GM21529 (cell line): ENCODE measurements around the gene KRTAP10-8.
"Not testable (repeated sequence)": the region's sequence is repeated elsewhere in the genome, so short reads cannot be mapped to it uniquely, and the experiment has no call there.

Experiments
- ATAC-seq: cut with Tn5 transposase; IDR thresholded peaks from one replicate; pipeline ENCODE4 v1.9.1; 2021; ENCODE audit not compliant: unreplicated experiment

Gene KRTAP10-8

DNA sequence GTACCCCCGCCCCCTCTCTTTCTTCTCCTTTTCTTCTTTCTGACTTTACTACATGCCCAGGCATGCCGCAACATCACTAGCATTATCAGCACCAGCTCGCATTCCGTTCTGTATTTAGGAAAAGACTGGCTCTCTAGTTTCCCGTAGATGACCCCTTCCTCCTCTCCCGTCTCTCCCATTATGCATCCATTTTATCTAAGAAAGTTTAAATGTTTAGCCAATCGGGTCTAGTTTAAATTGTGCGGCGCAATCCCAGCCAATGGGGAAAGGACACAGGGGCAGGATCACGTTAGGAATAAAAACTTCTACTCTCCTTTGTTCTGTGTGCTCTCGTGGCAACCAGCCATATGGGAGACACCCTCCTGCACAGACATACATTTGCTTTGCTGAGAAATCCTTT, 13.8 kb upstream of the KRTAP10-8 start:
- no peak for ATAC-seq

DNA sequence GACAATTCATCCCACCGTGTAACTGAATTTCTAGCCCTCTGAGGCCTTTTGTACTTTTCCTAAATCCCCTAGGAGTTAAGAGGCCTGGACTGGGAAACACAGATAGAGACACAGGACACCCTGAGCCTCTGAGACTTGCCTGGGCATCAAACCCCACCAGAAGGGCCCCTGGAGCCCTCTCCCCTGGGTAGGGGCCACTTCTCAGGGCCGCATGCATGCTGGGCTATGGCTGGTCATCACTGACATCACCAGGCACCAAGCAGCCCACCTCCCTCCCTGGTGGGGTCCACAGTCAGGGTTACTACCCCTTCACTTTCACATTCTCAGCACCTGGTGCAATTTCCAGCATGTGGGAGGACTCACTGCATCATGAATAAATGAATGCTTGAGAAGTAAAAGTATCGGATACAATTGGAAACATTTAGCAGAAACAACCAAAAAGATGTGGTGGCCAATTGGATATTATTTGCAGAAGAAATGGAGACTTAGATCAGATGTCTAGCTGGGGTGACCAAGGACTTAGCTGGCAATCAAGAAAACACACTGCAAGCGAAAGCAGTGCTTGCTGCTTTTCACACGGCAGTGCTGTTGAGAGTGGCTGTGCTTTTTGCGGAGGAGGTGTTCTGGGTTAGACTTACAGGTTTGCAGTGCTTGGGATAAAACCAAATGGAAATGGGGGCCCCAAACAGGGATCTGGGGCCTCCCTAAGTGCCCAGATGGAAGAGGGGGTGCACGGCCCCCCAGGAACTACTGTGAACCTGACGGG, 12.4 kb upstream of the KRTAP10-8 start:
- ATAC-seq: no peak

DNA sequence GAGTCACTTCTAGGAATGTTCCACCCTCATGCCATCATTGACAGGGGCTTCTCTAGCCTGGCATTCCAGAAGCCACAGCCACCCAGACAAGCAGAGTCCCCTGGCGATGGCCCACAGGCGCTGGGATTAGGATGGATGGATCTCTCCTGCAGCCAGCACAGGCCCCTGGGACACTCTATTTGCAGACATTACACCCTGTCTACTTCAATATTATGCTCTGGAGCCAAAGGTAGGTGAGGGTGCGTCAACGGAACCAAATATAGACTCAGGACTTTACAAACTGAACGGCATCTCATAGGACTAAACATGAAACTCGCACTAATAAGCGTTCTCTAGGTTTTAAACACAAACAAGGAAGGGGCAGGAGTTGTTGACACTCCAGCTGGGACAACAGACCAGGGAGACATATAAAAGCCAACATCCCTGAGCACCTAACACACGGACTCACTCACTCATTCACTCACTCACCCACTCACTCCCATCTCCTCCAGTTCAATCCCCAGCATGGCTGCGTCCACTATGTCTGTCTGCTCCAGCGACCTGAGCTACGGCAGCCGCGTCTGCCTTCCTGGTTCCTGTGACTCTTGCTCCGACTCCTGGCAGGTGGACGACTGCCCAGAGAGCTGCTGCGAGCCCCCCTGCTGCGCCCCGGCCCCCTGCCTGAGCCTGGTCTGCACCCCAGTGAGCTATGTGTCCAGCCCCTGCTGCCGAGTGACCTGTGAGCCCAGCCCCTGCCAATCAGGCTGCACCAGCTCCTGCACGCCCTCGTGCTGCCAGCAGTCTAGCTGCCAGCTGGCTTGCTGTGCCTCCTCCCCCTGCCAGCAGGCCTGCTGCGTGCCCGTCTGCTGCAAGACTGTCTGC, 11.5 kb upstream of the KRTAP10-8 start, which contains the start of gene KRTAP10-7:
TSS of gene KRTAP10-7 (plus strand) at position 480 of the 861 bp plus-strand sequence. CDS start at position 505, 25 bp downstream.
- not testable (repeated sequence) for ATAC-seq

DNA sequence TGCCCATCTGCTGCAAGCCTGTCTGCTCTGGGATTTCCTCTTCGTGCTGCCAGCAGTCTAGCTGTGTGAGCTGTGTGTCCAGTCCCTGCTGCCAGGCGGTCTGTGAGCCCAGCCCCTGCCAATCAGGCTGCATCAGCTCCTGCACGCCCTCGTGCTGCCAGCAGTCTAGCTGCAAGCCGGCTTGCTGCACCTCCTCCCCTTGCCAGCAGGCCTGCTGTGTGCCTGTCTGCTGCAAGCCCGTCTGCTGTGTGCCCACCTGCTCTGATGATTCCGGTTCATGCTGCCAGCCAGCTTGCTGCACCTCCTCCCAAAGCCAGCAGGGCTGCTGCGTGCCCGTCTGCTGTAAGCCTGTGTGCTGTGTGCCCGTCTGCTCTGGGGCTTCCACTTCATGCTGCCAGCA, 10.8 kb upstream of the KRTAP10-8 start:
- not testable (repeated sequence) for ATAC-seq

DNA sequence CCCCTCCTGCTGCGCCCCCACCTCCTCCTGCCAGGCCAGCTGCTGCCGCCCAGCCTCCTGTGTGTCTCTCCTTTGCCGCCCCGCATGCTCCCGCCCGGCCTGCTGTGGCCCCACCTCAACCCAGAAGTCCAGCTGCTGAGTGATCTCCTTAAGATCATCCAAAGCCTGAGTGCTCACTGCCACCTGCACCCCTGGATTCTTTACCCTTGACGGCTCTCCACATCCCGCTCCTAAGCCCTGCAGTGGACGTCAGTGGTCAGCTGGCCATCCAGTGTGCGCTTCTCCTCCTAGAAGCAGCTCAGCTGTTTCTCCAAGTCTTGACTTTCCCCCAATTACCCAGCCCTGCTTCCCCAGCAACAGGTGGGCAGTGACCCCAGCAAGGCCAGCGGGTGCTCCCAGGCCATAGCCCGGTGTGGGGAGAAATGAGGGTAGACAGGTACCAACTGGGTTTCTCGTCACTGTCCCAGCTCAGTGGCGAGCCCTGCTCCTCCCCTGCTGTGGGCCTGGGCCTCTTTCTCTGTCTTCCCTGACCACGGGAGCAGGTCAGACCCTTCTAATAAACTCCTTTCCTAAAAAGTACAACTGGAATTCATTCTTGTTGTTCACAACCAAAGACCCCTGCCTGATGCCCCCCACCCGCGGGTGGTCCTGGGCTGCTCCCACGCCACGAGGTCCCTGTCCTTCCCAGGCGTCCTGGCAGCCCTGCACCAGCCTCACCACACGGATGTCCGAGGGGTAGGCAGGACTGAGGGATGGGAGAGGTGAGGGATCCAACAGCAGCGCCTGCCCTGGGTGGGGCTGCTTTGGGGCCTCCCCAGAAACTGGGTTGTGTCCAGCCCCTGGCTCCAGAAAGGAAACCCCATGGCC, 10.1 kb upstream of the KRTAP10-8 start:
- ATAC-seq: no peak

- ATAC-seq: no peak
Measured at GRCh38 chr21:44602463-44602850, 9.4 kb upstream of the KRTAP10-8 start.

DNA sequence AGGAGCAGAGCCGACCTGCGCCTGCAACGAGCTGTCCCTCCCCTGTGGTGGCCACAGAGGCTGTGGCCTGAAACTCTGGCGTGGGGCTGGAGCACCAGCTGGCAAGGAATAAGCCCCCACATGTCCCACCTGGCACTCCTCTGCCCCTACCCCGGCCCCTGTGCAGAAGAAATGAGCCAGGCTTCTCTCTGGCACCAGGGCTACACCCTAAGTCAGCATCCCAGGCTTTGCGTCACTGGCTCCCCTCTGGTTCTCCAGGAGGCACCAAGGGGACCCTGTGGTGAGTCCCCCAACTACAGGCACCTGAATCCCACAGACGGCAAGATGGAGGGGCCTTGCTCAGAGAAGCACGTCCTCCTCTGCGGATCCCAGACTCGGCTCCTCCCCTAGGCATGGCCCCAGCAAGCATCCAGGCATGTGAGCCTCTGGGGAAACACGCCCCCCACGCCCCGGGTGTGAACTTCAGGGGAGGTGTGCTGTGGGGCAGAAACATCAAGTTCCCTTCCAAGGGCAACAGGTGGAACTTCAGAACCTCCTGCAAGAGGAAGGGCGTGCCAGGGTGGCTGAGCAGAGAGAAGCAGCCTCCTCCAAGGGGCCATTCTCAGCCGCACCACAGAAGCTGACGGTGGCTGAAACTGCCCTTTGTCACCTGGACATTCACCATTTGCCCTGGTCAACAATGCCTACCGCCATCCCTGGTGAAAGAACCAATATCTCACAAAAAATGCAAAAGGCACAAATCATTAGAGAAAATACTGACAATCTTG, 8.6 kb upstream of the KRTAP10-8 start:
- no peak for ATAC-seq

GRCh38 chr21:44603911-44604310, 8.0 kb upstream of the KRTAP10-8 start:
- no peak for ATAC-seq

- no peak for ATAC-seq
Measured at GRCh38 chr21:44606495-44606894, 5.4 kb upstream of the KRTAP10-8 start.

DNA sequence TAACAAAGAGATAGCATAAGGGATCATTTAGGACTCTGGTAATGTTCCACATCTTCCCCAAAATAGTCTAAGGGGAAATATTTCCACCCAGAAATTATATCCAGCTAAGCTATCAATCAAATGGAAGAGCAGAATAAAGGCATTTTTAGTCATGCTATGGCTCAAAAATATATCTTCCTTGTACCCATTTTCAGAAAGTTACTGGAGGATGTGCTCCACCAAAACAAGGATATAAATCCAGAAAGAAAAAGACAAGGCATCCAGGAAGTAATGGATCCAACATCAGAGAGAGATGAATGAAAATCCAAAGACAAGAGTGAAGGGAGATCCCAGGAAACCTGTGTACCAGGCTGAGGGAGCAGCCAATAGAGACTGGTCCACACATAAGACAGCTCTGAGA, 2.7 kb upstream of the KRTAP10-8 start:
- no peak for ATAC-seq

- not testable (repeated sequence) for ATAC-seq
Measured at GRCh38 chr21:44610157-44610843, 1.6 kb upstream of the KRTAP10-8 start.

- no peak for ATAC-seq
Measured at GRCh38 chr21:44611551-44611950, 328 bp upstream of the KRTAP10-8 start.

DNA sequence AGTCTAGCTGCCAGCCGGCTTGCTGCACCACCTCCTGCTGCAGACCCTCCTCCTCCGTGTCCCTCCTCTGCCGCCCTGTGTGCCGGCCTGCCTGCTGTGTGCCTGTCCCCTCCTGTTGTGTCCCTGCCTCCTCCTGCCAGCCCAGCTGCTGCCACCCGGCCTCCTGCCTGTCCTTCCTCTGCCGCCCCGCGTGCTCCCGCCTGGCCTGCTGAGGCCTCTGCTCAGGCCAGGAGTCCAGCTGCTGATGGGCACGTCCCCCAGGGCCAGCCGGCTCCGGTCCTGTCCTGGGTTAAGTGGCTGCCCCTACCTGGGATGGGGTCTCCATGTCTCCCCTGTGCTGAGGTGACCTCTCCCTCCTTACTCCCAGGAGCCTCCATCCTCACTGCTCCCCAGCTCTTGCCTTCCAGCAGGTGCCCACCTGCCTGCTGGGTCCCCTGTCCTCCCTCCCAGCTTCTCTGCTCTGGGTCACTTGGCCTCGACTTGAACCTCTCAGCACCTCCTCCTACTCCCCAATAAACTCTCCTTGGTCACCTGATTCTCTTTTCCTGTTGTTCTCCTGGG, 870 bp downstream of the KRTAP10-8 start:
- no peak for ATAC-seq

GRCh38 chr21:44613386-44614155, 1.7 kb downstream of the KRTAP10-8 start:
- no peak for ATAC-seq

DNA sequence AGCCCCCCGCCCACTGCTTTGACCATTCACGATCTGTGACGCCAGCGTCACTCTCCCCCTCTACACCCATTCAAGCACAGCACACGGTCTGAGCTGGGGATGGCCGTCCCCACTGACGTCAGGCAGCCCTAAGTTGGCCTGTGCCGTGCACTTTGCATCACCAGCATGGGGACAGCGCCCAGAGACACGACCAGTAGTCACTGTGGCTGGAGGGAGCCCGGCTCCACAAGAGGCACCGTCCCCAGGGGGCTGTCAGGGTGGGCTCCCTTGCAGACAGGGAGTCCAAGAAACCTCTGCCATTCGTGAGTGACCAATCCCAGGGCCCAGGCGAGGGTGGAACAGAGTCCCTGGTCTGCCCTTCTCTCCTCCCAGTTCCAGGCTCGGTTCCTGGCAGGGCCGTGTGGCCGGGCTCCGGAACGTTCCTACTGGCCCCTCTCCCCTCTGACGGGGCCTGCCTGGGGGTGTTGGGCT, 2.3 kb downstream of the KRTAP10-8 start:
- ATAC-seq: no peak

- no peak for ATAC-seq
Measured at GRCh38 chr21:44614961-44615391, 3.1 kb downstream of the KRTAP10-8 start.

DNA sequence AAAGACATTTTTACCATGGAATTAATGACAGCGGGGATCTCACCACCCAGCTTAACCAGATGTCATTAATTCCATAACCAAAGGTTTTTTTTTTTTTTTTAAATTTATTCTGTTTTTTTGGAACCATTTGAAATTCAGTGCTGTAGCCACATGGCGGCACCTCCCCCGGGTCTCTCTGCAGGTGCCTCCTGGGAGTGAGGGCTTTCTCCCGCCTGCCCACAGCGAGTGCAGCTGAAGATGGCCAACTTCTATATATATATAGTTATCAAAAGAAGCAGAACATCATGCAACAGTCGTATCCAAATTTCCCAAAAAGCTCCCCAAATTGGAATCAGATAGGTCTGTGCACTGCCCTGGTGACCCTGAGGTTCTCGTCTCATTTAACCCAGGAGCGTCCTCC, 3.6 kb downstream of the KRTAP10-8 start:
- no peak for ATAC-seq

GRCh38 chr21:44615911-44616590, 4.2 kb downstream of the KRTAP10-8 start:
- ATAC-seq: no peak
